Activated CD4-positive, alpha-beta T cell treated with anti-CD3 and anti-CD28 coated beads, Interleukin-2, Interleukin-4, amounts not matched to agents 100 ng/mL and 50 ng/mL, durations not matched to agents 16 hours and 8 hours (primary cell): Measurements from ENCODE around the gene POLR2E.

Experiments used
- DNase-seq: peaks from one replicate; pipeline ENCODE4 v3.0.0-alpha.2; 2020; ENCODE audit warnings: low spot score

Gene POLR2E

GRCh38 chr19:1110809-1111640 is 15.8 kb upstream of the POLR2E start:
- DNase-seq = no peak

- no peak for DNase-seq
These were observed 14.8 kb upstream of the POLR2E start for GRCh38 chr19:1109697-1110671.

- DNase-seq = no peak
These were observed 13.9 kb upstream of the POLR2E start for GRCh38 chr19:1109032-1109551.

- DNase-seq = no peak
These were observed 13.3 kb upstream of the POLR2E start for GRCh38 chr19:1108291-1109031.

- DNase-seq = no peak
These were observed 12.6 kb upstream of the POLR2E start for GRCh38 chr19:1107661-1108261.

GRCh38 chr19:1106841-1107660 is 11.9 kb upstream of the POLR2E start:
- DNase-seq = no peak

GRCh38 chr19:1105873-1106840 is 11.0 kb upstream of the POLR2E start:
- no peak for DNase-seq

GRCh38 chr19:1105008-1105872 is 10.1 kb upstream of the POLR2E start:
- DNase-seq = no peak

- DNase-seq = peak; percentile 50
These were observed 9.3 kb upstream of the POLR2E start for GRCh38 chr19:1104311-1105007.

- DNase-seq = peak; percentile 99
These were observed 8.6 kb upstream of the POLR2E start, which contains the start of gene GPX4 for GRCh38 chr19:1103708-1104310. TSS of gene GPX4 (plus strand) at chr19:1103994. CDS start at chr19:1104044, 50 bp downstream.

GRCh38 chr19:1103132-1103707 is 8.0 kb upstream of the POLR2E start:
- DNase-seq = no peak

GRCh38 chr19:1102407-1103131 is 7.4 kb upstream of the POLR2E start:
- peak; percentile 88 for DNase-seq

- DNase-seq = no peak
These were observed 6.1 kb upstream of the POLR2E start for GRCh38 chr19:1101337-1101698.

GRCh38 chr19:1098177-1099051 is 3.2 kb upstream of the POLR2E start:
- DNase-seq = no peak

- no peak for DNase-seq
These were observed 2.6 kb upstream of the POLR2E start for GRCh38 chr19:1097810-1098176.
